Hepatocyte (in vitro differentiated cells): ENCODE data around the gene GDI1.

Source experiments
- EZH2 ChIP-seq: fragments of 200-600 bp; sonication (generic); IDR thresholded peaks from 2 replicates; pipeline ENCODE4 v1.6.1; 2016; ENCODE audit warnings: antibody characterized with exemption, mild to moderate bottlenecking, borderline replicate concordance
- EZH2phosphoT487 ChIP-seq: fragments of 200-600 bp; sonication (generic); IDR thresholded peaks from one replicate; pipeline ENCODE4 v1.6.1; 2018; ENCODE audit warnings: antibody characterized with exemption, mild to moderate bottlenecking, low read depth, moderate library complexity; ENCODE audit not compliant: unreplicated experiment, severe bottlenecking
- TF ChIP-seq, protein P1 (sequence below): fragments of 200-600 bp; sonication (generic); IDR thresholded peaks from 2 replicates; pipeline ENCODE4 v1.5.1; 2016; ENCODE audit warnings: antibody characterized with exemption, mild to moderate bottlenecking; ENCODE audit not compliant: poor library complexity

DNA sequence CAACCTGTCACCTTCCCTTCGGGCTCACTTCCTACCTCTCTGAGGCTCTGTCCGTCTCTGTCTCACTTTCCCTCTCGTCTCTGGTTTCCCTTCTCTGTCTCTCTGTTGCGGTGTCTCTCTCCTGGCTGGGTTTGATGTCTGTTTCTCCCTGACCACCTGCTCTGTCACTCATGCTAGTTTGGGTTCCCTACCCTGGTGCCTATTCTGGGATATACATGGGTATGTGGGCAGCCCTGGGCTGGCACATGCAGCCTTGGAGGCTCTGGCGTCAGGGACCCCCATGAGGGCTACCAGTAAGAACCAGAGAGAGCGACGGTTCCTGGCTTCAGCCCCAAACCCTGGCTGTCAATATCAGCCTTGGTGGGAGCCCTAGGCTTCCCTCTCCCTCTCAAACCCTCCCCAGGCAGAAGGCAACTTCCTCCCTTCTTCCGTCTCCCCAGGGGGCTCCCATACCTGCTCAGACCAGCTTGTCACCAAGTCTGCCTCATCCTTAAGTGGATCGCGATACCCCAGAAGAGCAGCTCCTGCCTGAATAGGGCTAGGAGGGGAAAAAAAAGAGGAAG is 28.2 kb upstream of the GDI1 start:
- TF ChIP-seq, protein P1, sequence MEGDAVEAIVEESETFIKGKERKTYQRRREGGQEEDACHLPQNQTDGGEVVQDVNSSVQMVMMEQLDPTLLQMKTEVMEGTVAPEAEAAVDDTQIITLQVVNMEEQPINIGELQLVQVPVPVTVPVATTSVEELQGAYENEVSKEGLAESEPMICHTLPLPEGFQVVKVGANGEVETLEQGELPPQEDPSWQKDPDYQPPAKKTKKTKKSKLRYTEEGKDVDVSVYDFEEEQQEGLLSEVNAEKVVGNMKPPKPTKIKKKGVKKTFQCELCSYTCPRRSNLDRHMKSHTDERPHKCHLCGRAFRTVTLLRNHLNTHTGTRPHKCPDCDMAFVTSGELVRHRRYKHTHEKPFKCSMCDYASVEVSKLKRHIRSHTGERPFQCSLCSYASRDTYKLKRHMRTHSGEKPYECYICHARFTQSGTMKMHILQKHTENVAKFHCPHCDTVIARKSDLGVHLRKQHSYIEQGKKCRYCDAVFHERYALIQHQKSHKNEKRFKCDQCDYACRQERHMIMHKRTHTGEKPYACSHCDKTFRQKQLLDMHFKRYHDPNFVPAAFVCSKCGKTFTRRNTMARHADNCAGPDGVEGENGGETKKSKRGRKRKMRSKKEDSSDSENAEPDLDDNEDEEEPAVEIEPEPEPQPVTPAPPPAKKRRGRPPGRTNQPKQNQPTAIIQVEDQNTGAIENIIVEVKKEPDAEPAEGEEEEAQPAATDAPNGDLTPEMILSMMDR = no peak
- TF ChIP-seq EZH2 (no peak), EZH2phosphoT487 (no peak)
